Measurements from ENCODE around the gene HMGA1.

HMGA1 gene

GRCh38 chr6:34276881-34277762 is 40.4 kb downstream of the HMGA1 start:
- no peak for DNase-seq (ENCODE audit: low read depth, low spot score)
- in situ Hi-C loops (cut with HindIII; ENCODE audit: low sequenced_read_pairs) = no loop called here
- H3K4me3 ChIP-seq (ENCODE audit: low read depth, low read length) = no peak overlapping the region
- TF ChIP-seq CTCF (IDR thresholded peaks at IDR 0.05; ENCODE audit: low read depth, low read length) = no peak

GRCh38 chr6:34277763-34278112 is 41.1 kb downstream of the HMGA1 start:
- DNase-seq (ENCODE audit: low read depth, low spot score) = no peak
- TF ChIP-seq CTCF (IDR thresholded peaks at IDR 0.05; ENCODE audit: low read depth, low read length) = no peak
- no peak overlapping the region for H3K4me3 ChIP-seq (ENCODE audit: low read depth, low read length)
- in situ Hi-C loops (cut with HindIII; ENCODE audit: low sequenced_read_pairs) = no loop called here

GRCh38 chr6:34278833-34279232 is 42.2 kb downstream of the HMGA1 start:
- H3K4me3 ChIP-seq (ENCODE audit: low read depth, low read length) = no peak overlapping the region
- in situ Hi-C loops (cut with HindIII; ENCODE audit: low sequenced_read_pairs) = no loop called here
- DNase-seq (ENCODE audit: low read depth, low spot score) = no peak
- TF ChIP-seq CTCF (IDR thresholded peaks at IDR 0.05; ENCODE audit: low read depth, low read length) = no peak

- no peak for DNase-seq (ENCODE audit: low read depth, low spot score)
- in situ Hi-C loops (cut with HindIII; ENCODE audit: low sequenced_read_pairs) = no loop called here
- H3K4me3 ChIP-seq (ENCODE audit: low read depth, low read length) = no peak overlapping the region
- TF ChIP-seq CTCF (IDR thresholded peaks at IDR 0.05; ENCODE audit: low read depth, low read length) = no peak
These were observed 43.5 kb downstream of the HMGA1 start for GRCh38 chr6:34280216-34280615.

- no peak overlapping the region for H3K4me3 ChIP-seq (ENCODE audit: low read depth, low read length)
- DNase-seq (ENCODE audit: low read depth, low spot score) = no peak
- TF ChIP-seq CTCF (IDR thresholded peaks at IDR 0.05; ENCODE audit: low read depth, low read length) = no peak
- in situ Hi-C loops (cut with HindIII; ENCODE audit: low sequenced_read_pairs) = no loop called here
These were observed 45.1 kb downstream of the HMGA1 start for GRCh38 chr6:34281702-34282334.

- in situ Hi-C loops (cut with HindIII; ENCODE audit: low sequenced_read_pairs) = no loop called here
- no peak overlapping the region for H3K4me3 ChIP-seq (ENCODE audit: low read depth, low read length)
- peak; percentile 88 for DNase-seq (ENCODE audit: low read depth, low spot score)
- TF ChIP-seq CTCF (IDR thresholded peaks at IDR 0.05; ENCODE audit: low read depth, low read length) = no peak
These were observed 48.1 kb downstream of the HMGA1 start for GRCh38 chr6:34284563-34285447.

All from astrocyte of the spinal cord (primary cell).